ENCODE results near the gene SLIT1.
A peak's percentile ranks its signal among the peaks of the same experiment; 100 is the strongest.

Gene SLIT1

GRCh38 chr10:97195706-97196222 lies 10.0 kb upstream of the SLIT1 start:
- Histone ChIP-seq H3K36me3 (ENCODE audit: insufficient read depth, low read length) (no peaks in the 10 kb centered on the region), H3K4me1 (ENCODE audit: insufficient read depth, low read length) (peaks cover 13% of the 10 kb centered on the region), H2AFZ (ENCODE audit: low read depth, low read length) (peak overlapping the region; percentile 57), H3K4me3 (ENCODE audit: low read length) (peak overlapping the region; percentile 43), H3K27me3 (ENCODE audit: insufficient read depth, low read length) (no peaks in the 10 kb centered on the region), H3K9me3 (ENCODE audit: low read length) (no peaks in the 10 kb centered on the region)

GRCh38 chr10:97192952-97193435 lies 7.2 kb upstream of the SLIT1 start:
- Histone ChIP-seq H3K27me3 (ENCODE audit: insufficient read depth, low read length) (no peaks in the 10 kb centered on the region), H3K9me3 (ENCODE audit: low read length) (no peaks in the 10 kb centered on the region), H3K4me3 (ENCODE audit: low read length) (no peak overlapping the region), H2AFZ (ENCODE audit: low read depth, low read length) (no peak overlapping the region), H3K4me1 (ENCODE audit: insufficient read depth, low read length) (peaks cover 26% of the 10 kb centered on the region), H3K36me3 (ENCODE audit: insufficient read depth, low read length) (no peaks in the 10 kb centered on the region)

DNA sequence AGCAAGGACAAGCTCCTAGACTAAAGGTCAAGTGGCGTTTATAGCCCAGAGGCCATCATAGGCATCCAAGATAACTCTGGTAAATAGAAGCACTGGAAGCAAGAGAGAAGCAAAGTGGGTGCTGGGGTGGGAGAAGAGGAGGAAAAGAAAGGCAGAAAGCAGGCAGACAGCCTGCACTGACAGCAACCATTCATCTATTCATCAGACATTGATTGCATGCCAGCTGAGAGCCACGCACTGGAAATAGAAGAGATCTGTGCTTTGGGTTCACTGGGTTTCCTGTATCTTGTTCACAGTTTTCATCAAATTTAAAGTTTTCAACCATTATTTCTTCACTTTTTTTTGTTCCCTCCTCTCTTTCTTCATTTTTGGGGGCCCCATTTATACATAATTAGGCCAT lies 4.7 kb upstream of the SLIT1 start:
- no peaks in the 10 kb centered on the region for H3K9me3 ChIP-seq (ENCODE audit: low read length)
- H3K36me3 ChIP-seq (ENCODE audit: insufficient read depth, low read length): no peaks in the 10 kb centered on the region
- no peak overlapping the region for H2AFZ ChIP-seq (ENCODE audit: low read depth, low read length)
- no peaks in the 10 kb centered on the region for H3K27me3 ChIP-seq (ENCODE audit: insufficient read depth, low read length)
- no peak overlapping the region for H3K4me3 ChIP-seq (ENCODE audit: low read length)
- H3K4me1 ChIP-seq (ENCODE audit: insufficient read depth, low read length): peaks cover 25% of the 10 kb centered on the region

DNA sequence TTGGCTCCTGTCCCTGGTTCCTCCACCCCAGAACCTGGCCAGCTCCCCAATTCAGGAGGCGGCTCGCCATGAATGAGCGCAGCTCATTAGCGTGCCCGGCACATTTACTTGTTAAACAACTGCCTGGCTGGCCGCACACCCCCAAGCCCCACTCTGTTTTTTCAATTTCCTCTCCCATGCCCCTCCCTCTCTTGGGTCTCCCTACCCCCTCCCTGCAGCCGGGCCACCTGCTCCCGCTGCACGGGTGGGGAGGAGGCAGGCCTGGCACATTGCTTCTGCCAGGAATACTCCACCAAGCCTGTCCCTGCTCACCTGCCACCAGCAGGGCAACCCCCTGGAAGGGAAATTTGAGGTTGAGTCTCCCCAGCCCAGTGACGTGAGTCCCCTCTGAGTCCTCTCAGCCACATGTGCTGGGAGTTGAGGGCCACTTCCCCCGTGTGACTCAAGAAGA lies 2.5 kb upstream of the SLIT1 start:
- H3K4me1 ChIP-seq (ENCODE audit: insufficient read depth, low read length): peaks cover 42% of the 10 kb centered on the region
- H3K27me3 ChIP-seq (ENCODE audit: insufficient read depth, low read length): no peaks in the 10 kb centered on the region
- H3K4me3 ChIP-seq (ENCODE audit: low read length): no peak overlapping the region
- no peaks in the 10 kb centered on the region for H3K36me3 ChIP-seq (ENCODE audit: insufficient read depth, low read length)
- H3K9me3 ChIP-seq (ENCODE audit: low read length): no peaks in the 10 kb centered on the region
- no peak overlapping the region for H2AFZ ChIP-seq (ENCODE audit: low read depth, low read length)

- Histone ChIP-seq H3K27me3 (ENCODE audit: insufficient read depth, low read length) (no peaks in the 10 kb centered on the region), H3K4me3 (ENCODE audit: low read length) (no peak overlapping the region), H3K4me1 (ENCODE audit: insufficient read depth, low read length) (peaks cover 43% of the 10 kb centered on the region), H3K9me3 (ENCODE audit: low read length) (no peaks in the 10 kb centered on the region), H3K36me3 (ENCODE audit: insufficient read depth, low read length) (no peaks in the 10 kb centered on the region), H2AFZ (ENCODE audit: low read depth, low read length) (no peak overlapping the region)
Observed at GRCh38 chr10:97186911-97187310, 1.2 kb upstream of the SLIT1 start.

DNA sequence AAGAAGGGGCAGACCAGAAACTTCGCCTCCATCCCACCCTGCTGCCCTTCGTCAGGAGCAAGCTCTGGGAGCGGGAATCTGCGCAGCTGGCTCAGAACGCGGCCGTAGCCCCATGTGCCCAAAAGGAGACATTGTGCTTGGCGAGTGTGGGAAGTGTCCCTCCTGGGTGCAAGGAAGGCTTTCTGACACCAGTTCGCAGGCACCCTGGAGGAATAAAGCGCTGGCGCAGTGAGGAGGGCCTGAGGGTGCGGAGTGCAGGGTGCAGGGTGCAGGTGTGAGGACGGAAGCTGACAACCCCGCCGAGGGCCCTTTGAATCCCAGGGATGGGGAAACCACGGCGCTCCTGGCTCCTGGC lies 811 bp downstream of the SLIT1 start:
- no peaks in the 10 kb centered on the region for H3K27me3 ChIP-seq (ENCODE audit: insufficient read depth, low read length)
- H3K9me3 ChIP-seq (ENCODE audit: low read length): no peaks in the 10 kb centered on the region
- no peak overlapping the region for H2AFZ ChIP-seq (ENCODE audit: low read depth, low read length)
- H3K4me1 ChIP-seq (ENCODE audit: insufficient read depth, low read length): peaks cover 57% of the 10 kb centered on the region
- peak overlapping the region; percentile 55 for H3K4me3 ChIP-seq (ENCODE audit: low read length)
- H3K36me3 ChIP-seq (ENCODE audit: insufficient read depth, low read length): no peaks in the 10 kb centered on the region

DNA sequence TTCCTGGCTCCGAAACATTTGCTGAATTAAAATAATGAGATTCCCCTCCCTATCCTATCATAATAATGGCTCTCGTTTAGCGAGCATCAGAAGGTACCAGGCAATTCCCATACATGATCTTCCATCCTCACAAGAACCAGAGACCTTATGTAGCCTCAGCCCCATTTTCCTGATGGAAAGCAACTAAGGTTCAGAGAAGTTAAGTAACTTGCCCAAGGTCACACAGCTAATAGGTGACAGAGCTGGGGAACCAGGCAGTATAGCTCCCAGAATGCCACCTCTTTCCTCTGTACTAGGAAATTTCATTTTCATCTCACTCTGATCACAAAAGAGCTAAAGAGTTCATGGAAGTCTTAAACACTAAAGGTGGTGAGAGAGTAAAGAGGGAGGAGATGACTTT lies 2.4 kb downstream of the SLIT1 start:
- Histone ChIP-seq H3K4me3 (ENCODE audit: low read length) (peak overlapping the region; percentile 55), H3K4me1 (ENCODE audit: insufficient read depth, low read length) (peaks cover 59% of the 10 kb centered on the region), H3K9me3 (ENCODE audit: low read length) (no peaks in the 10 kb centered on the region), H2AFZ (ENCODE audit: low read depth, low read length) (no peak overlapping the region), H3K27me3 (ENCODE audit: insufficient read depth, low read length) (no peaks in the 10 kb centered on the region), H3K36me3 (ENCODE audit: insufficient read depth, low read length) (no peaks in the 10 kb centered on the region)

GRCh38 chr10:97182288-97182990 lies 3.3 kb downstream of the SLIT1 start:
- no peaks in the 10 kb centered on the region for H3K27me3 ChIP-seq (ENCODE audit: insufficient read depth, low read length)
- H3K9me3 ChIP-seq (ENCODE audit: low read length): no peaks in the 10 kb centered on the region
- H2AFZ ChIP-seq (ENCODE audit: low read depth, low read length): no peak overlapping the region
- no peak overlapping the region for H3K4me3 ChIP-seq (ENCODE audit: low read length)
- no peaks in the 10 kb centered on the region for H3K36me3 ChIP-seq (ENCODE audit: insufficient read depth, low read length)
- H3K4me1 ChIP-seq (ENCODE audit: insufficient read depth, low read length): peaks cover 52% of the 10 kb centered on the region

DNA sequence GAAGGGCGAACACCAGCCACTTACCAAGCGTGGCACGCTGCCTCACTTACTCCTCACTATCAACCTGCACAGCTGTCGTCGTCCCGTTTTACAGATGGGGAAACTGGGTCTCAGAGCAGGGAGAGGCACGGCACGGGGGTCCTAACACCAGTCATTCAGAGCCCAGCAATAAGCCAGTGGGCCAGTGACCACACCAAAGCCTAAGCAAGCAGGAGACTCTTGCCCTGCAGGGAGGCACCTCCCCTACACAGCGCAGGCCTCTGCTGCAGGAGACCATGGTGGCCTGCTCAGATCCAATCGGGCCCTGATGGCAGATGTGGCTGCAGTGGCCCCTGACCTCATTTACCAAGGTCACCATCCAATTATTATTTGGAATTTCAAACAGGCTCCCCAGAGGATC lies 4.8 kb downstream of the SLIT1 start:
- Histone ChIP-seq H3K36me3 (ENCODE audit: insufficient read depth, low read length) (peaks cover under 1% of the 10 kb centered on the region), H3K9me3 (ENCODE audit: low read length) (no peaks in the 10 kb centered on the region), H2AFZ (ENCODE audit: low read depth, low read length) (no peak overlapping the region), H3K4me3 (ENCODE audit: low read length) (no peak overlapping the region), H3K27me3 (ENCODE audit: insufficient read depth, low read length) (no peaks in the 10 kb centered on the region), H3K4me1 (ENCODE audit: insufficient read depth, low read length) (peaks cover 52% of the 10 kb centered on the region)

DNA sequence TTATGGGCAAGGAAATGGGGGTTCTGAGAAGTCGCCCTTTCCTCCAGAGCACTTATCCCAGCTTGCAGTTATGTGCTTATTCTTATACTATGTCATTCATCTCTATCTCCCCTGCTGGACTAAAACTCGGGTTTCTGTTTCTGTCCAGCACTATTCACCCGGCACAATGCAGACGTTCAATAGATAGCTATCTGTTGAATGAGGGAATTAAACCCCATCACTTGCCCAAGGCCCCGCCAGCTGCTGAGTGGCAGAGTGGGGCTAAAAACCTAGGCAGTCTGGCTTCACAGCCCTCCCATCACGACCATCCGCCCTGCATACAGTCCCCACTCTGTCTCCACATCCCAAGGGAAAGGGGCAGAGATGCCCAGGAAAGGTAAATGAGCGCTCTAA lies 5.4 kb downstream of the SLIT1 start:
- Histone ChIP-seq H3K4me1 (ENCODE audit: insufficient read depth, low read length) (peaks cover 52% of the 10 kb centered on the region), H3K36me3 (ENCODE audit: insufficient read depth, low read length) (peaks cover 2% of the 10 kb centered on the region), H3K4me3 (ENCODE audit: low read length) (no peak overlapping the region), H3K27me3 (ENCODE audit: insufficient read depth, low read length) (no peaks in the 10 kb centered on the region), H2AFZ (ENCODE audit: low read depth, low read length) (no peak overlapping the region), H3K9me3 (ENCODE audit: low read length) (no peaks in the 10 kb centered on the region)

- H3K4me1 ChIP-seq (ENCODE audit: insufficient read depth, low read length): peaks cover 49% of the 10 kb centered on the region
- no peaks in the 10 kb centered on the region for H3K9me3 ChIP-seq (ENCODE audit: low read length)
- no peak overlapping the region for H2AFZ ChIP-seq (ENCODE audit: low read depth, low read length)
- no peak overlapping the region for H3K4me3 ChIP-seq (ENCODE audit: low read length)
- peaks cover 2% of the 10 kb centered on the region for H3K36me3 ChIP-seq (ENCODE audit: insufficient read depth, low read length)
- no peaks in the 10 kb centered on the region for H3K27me3 ChIP-seq (ENCODE audit: insufficient read depth, low read length)
Observed at GRCh38 chr10:97179731-97180362, 5.9 kb downstream of the SLIT1 start.

GRCh38 chr10:97179311-97179710 lies 6.4 kb downstream of the SLIT1 start:
- Histone ChIP-seq H3K4me1 (ENCODE audit: insufficient read depth, low read length) (peaks cover 45% of the 10 kb centered on the region), H3K4me3 (ENCODE audit: low read length) (no peak overlapping the region), H3K9me3 (ENCODE audit: low read length) (no peaks in the 10 kb centered on the region), H2AFZ (ENCODE audit: low read depth, low read length) (no peak overlapping the region), H3K27me3 (ENCODE audit: insufficient read depth, low read length) (no peaks in the 10 kb centered on the region), H3K36me3 (ENCODE audit: insufficient read depth, low read length) (peaks cover 2% of the 10 kb centered on the region)

DNA sequence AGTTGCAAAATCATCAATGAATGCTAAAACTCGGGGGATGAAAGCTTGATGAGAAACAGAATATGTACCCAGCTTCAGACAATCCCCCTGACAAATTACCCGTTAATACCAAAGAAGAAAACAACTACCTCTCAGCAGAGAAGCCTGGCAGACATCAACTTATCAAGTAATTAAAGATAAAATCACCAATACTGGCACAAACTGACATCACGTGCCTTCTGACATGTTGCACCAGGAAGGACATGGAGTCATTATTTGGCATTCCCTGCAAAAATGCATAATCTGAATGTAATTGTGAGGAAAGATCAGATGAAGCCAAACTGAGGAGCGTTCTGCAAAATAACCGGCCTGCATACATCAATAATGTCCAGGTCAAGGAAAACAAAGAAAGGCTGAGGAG lies 7.7 kb downstream of the SLIT1 start:
- no peaks in the 10 kb centered on the region for H3K27me3 ChIP-seq (ENCODE audit: insufficient read depth, low read length)
- peaks cover 2% of the 10 kb centered on the region for H3K36me3 ChIP-seq (ENCODE audit: insufficient read depth, low read length)
- no peaks in the 10 kb centered on the region for H3K9me3 ChIP-seq (ENCODE audit: low read length)
- no peak overlapping the region for H2AFZ ChIP-seq (ENCODE audit: low read depth, low read length)
- H3K4me3 ChIP-seq (ENCODE audit: low read length): no peak overlapping the region
- peaks cover 35% of the 10 kb centered on the region for H3K4me1 ChIP-seq (ENCODE audit: insufficient read depth, low read length)

Data from neuron (in vitro differentiated cells).